ELF-1 (cell line): ENCODE measurements around the gene TMX2.
"Not testable (repeated sequence)": the region's sequence is repeated elsewhere in the genome, so short reads cannot be mapped to it uniquely, and the experiment has no call there.

Experiments
- DNase-seq: peaks from one replicate; pipeline ENCODE4 v3.0.0-alpha.2; 2016; ENCODE audit warnings: low read depth, low spot score

TMX2 gene, protein sequence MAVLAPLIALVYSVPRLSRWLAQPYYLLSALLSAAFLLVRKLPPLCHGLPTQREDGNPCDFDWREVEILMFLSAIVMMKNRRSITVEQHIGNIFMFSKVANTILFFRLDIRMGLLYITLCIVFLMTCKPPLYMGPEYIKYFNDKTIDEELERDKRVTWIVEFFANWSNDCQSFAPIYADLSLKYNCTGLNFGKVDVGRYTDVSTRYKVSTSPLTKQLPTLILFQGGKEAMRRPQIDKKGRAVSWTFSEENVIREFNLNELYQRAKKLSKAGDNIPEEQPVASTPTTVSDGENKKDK

DNA sequence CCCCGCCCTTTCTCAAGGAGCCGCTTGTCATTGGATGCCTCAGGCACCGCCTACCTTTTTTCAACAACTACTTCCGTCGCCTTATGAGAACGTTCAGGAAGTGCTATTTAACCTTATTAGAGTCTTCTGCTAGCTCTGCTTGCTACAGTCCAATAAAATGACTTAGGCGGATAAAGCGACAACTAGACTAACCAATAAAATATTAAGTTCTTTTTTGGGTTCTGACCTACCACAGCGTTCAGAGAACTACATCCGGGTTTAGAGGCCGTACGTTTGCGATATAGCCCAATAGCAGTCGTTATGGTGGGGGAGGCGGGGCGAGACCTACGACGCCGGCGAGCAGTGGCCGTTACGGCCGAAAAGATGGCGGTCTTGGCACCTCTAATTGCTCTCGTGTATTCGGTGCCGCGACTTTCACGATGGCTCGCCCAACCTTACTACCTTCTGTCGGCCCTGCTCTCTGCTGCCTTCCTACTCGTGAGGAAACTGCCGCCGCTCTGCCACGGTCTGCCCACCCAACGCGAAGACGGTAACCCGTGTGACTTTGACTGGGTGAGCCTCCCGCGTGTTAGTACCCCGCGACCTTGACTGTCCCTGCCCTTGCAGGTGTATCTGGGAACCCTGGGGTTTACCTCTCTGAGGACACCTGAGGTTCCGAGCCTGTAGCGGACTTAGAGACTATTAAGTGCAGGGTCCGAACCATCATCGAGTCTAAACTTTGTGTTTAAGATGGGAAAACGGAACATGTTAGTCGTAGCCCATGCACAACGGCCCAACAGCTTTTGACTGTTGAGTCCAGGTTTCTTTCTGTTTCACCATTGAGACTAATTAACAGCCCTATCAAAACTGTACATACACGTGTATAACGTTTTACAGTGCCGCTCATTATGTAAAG is at the start of gene TMX2:
Gene TMX2, plus strand, starts transcription at position 338 of the 895 bp plus-strand sequence. Its CDS starts 26 bp downstream, at position 364.
- DNase-seq, result peak; percentile 97

GRCh38 chr11:57662893-57663292 is 49.5 kb upstream of the TMX2 start:
- DNase-seq, result peak; percentile 28

- no peak for DNase-seq
Observed at GRCh38 chr11:57663975-57664374, 48.4 kb upstream of the TMX2 start.

GRCh38 chr11:57667117-57667735 is 45.2 kb upstream of the TMX2 start:
- peak; percentile 99 for DNase-seq

GRCh38 chr11:57667736-57668433 is 44.5 kb upstream of the TMX2 start, which contains the start of gene ZDHHC5:
Gene ZDHHC5 (plus strand): TSS chr11:57668114. CDS start chr11:57673091, 4,977 bp downstream.
- DNase-seq, result peak; percentile 100

- no peak for DNase-seq
Observed at GRCh38 chr11:57668434-57668782, 44.0 kb upstream of the TMX2 start.

DNA sequence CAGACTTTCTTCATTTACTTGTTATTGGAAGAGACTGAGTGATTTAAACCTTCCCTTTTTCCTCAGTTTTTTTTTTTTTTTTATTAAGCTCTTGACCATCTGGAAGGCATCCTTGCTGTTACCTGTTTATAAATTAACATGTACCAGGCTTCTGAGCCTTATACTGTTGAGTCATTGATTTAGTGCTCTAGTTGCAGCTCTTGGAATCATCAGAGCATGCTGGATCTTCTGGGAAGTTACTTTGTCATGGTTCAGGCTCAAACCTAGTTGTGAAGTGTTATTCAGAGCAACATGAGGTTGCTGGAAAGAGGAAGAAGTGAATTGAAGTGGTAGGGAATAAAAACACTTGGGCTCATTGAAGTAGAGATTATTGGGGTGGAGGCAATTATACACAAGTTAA is 38.1 kb upstream of the TMX2 start:
- no peak for DNase-seq

DNA sequence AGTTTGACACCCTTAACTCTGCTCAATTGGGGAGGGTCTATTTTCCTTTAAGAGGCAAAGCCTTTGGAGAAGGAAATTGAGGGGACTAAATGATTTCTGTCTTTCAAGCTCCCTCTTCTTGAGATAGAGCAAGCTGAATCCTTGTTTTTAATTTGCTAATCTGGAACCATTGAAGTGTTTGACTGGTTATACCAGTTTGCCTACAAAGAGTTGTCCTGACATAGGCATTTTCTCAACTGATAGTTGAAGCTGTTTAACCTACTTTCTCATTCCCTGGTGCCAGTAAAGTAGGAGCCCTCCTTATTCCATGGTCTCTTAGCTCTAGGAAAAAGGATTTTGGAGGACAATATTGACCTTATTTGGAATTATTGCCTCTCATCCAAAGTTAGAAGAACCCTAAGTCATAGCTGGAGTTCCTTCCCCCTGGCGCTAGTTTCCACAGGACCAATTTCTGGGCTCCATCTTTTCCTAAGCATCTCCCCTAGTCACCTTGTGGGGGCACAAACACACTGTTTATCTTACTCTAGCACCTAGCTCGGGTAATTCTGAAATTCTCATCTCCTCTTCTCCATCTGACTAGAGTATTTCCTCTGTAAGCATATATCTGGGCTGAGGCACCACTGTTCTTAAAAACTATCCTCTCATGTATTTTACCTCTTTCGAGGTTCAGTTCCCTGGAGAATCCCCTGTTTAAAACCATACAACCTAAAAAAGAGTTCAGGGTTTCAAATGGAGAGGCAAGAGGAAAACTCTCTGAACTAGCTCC is 37.0 kb upstream of the TMX2 start:
- DNase-seq, result no peak

- no peak for DNase-seq
Observed at GRCh38 chr11:57679396-57679795, 33.0 kb upstream of the TMX2 start.

DNA sequence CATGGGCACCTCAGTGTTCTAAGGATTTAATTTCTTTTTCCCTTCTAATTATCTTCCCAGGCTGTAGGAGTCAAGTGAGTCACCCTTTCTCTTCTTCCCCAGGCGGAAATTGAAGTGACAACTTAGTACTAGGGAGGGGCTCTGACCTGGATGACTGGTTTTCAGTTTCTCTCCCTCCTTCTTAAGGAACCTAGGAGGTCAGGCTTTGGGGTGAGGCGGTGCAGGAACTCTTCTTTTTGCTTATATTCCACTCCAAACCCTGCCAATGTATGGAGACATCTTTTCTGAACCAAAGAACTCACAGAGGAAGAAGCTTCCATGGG is 31.9 kb upstream of the TMX2 start:
- no peak for DNase-seq

GRCh38 chr11:57681168-57681567 is 31.2 kb upstream of the TMX2 start:
- DNase-seq, result no peak

DNA sequence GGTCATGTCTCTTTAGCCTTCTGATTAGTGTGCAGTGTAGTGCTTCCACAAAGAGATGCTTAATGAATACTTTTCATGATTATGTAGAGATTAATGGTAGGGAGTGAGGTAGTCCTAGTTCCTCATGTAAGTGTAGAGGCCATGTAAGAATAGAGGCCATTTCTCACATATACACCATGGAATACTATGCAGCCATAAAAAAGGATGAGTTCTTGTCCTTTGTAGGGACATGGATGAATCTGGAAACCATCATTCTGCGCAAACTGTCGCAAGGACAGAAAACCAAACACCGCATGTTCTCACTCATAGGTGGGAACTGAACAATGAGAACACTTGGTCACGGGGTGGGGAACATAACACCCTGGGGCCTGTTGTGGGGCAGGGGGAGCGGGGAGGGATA is 21.9 kb upstream of the TMX2 start:
- DNase-seq, result not testable (repeated sequence)

GRCh38 chr11:57698843-57699365 is 13.5 kb upstream of the TMX2 start:
- no peak for DNase-seq

DNA sequence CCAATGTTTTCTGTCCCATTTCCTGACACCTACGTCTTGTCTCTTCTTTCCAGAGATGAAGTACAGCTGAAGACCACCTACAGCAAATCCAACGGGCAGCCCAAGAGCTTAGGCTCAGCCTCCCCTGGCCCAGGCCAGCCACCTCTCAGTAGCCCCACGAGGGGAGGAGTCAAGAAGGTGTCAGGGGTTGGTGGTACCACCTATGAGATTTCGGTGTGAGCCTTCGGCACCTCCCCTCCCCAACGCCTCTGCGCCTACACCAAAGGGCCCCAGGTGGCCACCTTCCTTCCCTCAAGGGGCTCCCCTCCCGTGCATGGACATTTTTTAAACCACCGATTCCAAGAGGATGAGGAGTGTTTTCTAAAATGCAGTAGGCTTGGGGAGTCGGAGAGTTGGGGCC is 12.6 kb upstream of the TMX2 start:
- no peak for DNase-seq

GRCh38 chr11:57700425-57700824 is 12.0 kb upstream of the TMX2 start:
- DNase-seq, result no peak

- no peak for DNase-seq
Observed at GRCh38 chr11:57703341-57703740, 9.1 kb upstream of the TMX2 start.

GRCh38 chr11:57704932-57705331 is 7.5 kb upstream of the TMX2 start:
- no peak for DNase-seq

GRCh38 chr11:57705432-57705831 is 7.0 kb upstream of the TMX2 start:
- not testable (repeated sequence) for DNase-seq

DNA sequence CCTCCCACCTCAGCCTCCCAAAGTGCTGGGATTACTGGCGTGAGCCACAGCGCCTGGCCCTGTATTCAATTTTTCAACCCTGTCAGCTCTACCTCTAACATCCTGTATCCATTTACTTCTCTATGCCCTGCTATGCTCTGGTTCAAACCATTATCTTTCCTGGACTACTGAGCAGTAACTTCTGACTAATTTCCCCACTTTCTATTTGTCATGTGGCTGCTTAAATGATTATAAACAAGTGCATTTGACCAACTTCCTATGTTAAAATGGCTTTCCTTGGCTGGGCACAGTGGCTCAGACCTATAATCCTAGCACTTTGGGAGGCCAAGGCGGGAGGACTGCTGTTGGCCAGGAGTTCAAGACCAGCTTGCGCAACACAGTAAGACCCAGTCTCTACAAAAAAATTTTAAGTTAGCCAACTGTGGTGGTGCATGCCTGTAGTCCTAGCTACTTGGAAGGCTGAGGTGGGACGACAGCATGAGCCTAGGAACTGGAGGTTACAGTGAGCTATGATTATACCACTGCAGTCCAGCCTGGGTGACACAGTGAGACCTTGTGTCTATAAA is 2.5 kb upstream of the TMX2 start:
- DNase-seq, result no peak

GRCh38 chr11:57711414-57712255 is 758 bp upstream of the TMX2 start, which contains the start of gene MED19:
Gene MED19 (minus strand): TSS chr11:57712215. CDS start chr11:57712179, 36 bp downstream.
- peak; percentile 99 for DNase-seq
